ENCODE measurements around the gene FBLIM1.

FBLIM1 gene

DNA sequence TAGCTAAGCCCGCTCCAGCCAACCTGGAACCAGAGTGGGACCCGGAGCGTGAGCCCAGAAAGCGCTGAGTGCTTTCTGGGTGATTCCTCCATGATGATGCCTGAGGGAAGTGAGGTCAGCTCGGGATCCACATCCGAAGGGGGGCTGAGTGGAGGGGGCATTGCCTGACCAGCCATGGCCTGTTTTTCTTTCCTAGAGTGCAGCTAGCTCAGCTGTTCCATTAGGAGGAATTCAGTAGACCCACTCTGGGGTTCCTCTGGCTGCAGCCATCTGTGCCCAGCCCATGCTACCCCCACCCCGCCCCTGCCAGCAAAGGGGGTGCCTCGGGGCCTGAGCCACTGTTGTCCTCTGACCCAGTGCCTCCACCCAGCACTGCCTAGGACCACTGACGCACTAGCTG is 32.1 kb upstream of the FBLIM1 start:
- no peak overlapping the region for H3K4me3 ChIP-seq (ENCODE audit: low read depth, low read length)
- no peak for TF ChIP-seq CTCF (IDR thresholded peaks at IDR 0.05; ENCODE audit: low read depth, low read length)

GRCh38 chr1:15727021-15727420 is 31.6 kb upstream of the FBLIM1 start:
- H3K4me3 ChIP-seq (ENCODE audit: low read depth, low read length) = no peak overlapping the region
- TF ChIP-seq CTCF (IDR thresholded peaks at IDR 0.05; ENCODE audit: low read depth, low read length) = no peak

DNA sequence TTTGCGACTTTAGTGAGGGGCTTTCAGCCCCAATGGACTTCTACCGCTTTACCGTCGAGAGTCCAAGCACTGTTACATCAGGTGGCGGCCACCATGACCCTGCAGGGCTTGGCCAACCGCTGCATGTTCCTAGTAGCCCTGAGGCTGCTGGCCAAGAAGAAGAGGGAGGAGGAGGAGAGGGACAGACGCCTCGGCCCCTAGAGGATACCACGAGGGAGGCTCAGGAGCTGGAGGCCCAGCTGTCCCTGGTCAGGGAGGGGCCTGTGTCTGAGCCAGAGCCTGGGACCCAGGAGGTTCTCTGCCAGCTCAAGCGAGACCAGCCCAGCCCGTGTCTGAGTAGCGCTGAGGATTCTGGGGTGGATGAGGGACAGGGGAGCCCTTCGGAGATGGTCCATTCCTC is 31.2 kb upstream of the FBLIM1 start:
- TF ChIP-seq CTCF (IDR thresholded peaks at IDR 0.05; ENCODE audit: low read depth, low read length) = no peak
- no peak overlapping the region for H3K4me3 ChIP-seq (ENCODE audit: low read depth, low read length)

- H3K4me3 ChIP-seq (ENCODE audit: low read depth, low read length) = no peak overlapping the region
- no peak for TF ChIP-seq CTCF (IDR thresholded peaks at IDR 0.05; ENCODE audit: low read depth, low read length)
Measured at GRCh38 chr1:15727866-15728534, 30.6 kb upstream of the FBLIM1 start.

DNA sequence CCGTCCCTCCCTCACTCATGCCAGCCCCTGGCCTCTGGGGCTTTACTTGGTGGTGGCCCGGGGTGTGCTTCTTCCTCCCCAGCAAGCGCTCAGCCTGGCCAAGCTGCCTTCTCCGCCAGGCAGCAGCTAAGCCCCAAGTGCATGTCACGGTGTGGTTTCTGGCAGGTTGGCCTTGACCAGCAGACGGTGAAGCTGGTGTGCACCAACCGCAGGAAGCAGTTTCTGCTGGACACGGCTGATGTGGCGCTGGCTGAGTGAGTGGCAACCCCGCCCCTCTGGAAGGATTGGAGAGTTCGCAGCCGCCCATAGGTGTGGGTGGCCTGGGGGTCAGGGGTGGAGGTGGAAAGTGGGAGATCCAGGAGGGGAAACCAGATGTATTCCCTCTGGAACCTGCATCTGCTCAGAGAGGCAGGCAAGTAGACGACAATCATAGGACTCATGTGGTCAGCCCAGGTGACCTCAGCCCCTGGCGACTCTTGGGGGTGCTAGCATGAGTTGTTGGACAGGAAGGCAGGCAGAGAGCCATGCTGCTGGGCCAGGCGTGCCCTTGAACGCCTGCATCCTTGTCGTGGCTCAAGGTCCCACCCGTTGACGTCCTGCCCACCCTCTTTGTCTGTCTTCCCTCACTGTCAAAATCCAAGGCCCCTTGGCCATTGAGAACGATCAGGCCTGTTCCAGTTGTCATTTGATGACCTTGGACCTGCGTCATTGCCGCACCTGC is 29.5 kb upstream of the FBLIM1 start:
- no peak for TF ChIP-seq CTCF (IDR thresholded peaks at IDR 0.05; ENCODE audit: low read depth, low read length)
- no peak overlapping the region for H3K4me3 ChIP-seq (ENCODE audit: low read depth, low read length)

GRCh38 chr1:15730423-15730822 is 28.2 kb upstream of the FBLIM1 start:
- TF ChIP-seq CTCF (IDR thresholded peaks at IDR 0.05; ENCODE audit: low read depth, low read length) = no peak
- H3K4me3 ChIP-seq (ENCODE audit: low read depth, low read length) = no peak overlapping the region

GRCh38 chr1:15730936-15731335 is 27.7 kb upstream of the FBLIM1 start:
- no peak overlapping the region for H3K4me3 ChIP-seq (ENCODE audit: low read depth, low read length)
- no peak for TF ChIP-seq CTCF (IDR thresholded peaks at IDR 0.05; ENCODE audit: low read depth, low read length)

Measured in WI38 (cell line).